Neural crest cell (in vitro differentiated cells): ENCODE data around the gene DYRK4. TPM values are rescaled to one million over a fixed set of nuclear protein-coding genes. Genes with fewer than 3 reads are reported as not detected.

Source experiments
- DNase-seq: peaks from one replicate; pipeline ENCODE4 v3.0.0; 2021; ENCODE audit warnings: low read depth, mixed read lengths, low spot score
- H3K27ac Mint-ChIP-seq: one replicate; pipeline ENCODE4 v1.8.0; 2021; ENCODE audit warnings: mild to moderate bottlenecking, mixed read lengths; ENCODE audit not compliant: unreplicated experiment
- H3K27me3 Mint-ChIP-seq: 2 replicates; pipeline ENCODE4 v1.8.0; 2021; ENCODE audit warnings: low read depth, mild to moderate bottlenecking, mixed read lengths
- H3K36me3 Mint-ChIP-seq: 2 replicates; pipeline ENCODE4 v1.8.0; 2021; ENCODE audit warnings: low read depth, mild to moderate bottlenecking, mixed read lengths
- H3K4me1 Mint-ChIP-seq: 2 replicates; pipeline ENCODE4 v1.8.0; 2021; ENCODE audit warnings: mixed read lengths
- H3K4me3 Mint-ChIP-seq: one replicate; pipeline ENCODE4 v1.8.0; 2021; ENCODE audit warnings: mild to moderate bottlenecking, mixed read lengths
- H3K9me3 Mint-ChIP-seq: 2 replicates; pipeline ENCODE4 v1.8.0; 2021; ENCODE audit warnings: mixed read lengths
- CTCF ChIP-seq: fragments of 200-600 bp; sonication (generic); conservative IDR thresholded peaks from 2 replicates; pipeline ENCODE4 v1.5.0; 2021; ENCODE audit warnings: antibody characterized with exemption, mild to moderate bottlenecking
- total RNA-seq: library from RNA; stranded (reverse); gene quantifications from 2 replicates; pipeline ENCODE4 v1.2.1, GENCODE V29; 2021

The DYRK4 gene
- total RNA-seq, 1 donor from 2014 or later: 44.9 TPM

- no peaks in the 10 kb centered on the region for H3K4me1 Mint-ChIP-seq
- H3K27ac Mint-ChIP-seq: no peak overlapping the region
- TF ChIP-seq CTCF: no peak
- DNase-seq: no peak
- peaks cover 2% of the 10 kb centered on the region for H3K9me3 Mint-ChIP-seq
- no peaks in the 10 kb centered on the region for H3K36me3 Mint-ChIP-seq
- no peak overlapping the region for H3K4me3 Mint-ChIP-seq
- H3K27me3 Mint-ChIP-seq: peaks cover 42% of the 10 kb centered on the region
Observed at GRCh38 chr12:4621511-4621910, 59.5 kb downstream of the DYRK4 start.

- no peak for TF ChIP-seq CTCF
- DNase-seq: no peak
- H3K4me1 Mint-ChIP-seq: no peaks in the 10 kb centered on the region
- peaks cover 83% of the 10 kb centered on the region for H3K27me3 Mint-ChIP-seq
- H3K4me3 Mint-ChIP-seq: no peak overlapping the region
- H3K9me3 Mint-ChIP-seq: peaks cover 2% of the 10 kb centered on the region
- H3K27ac Mint-ChIP-seq: no peak overlapping the region
- no peaks in the 10 kb centered on the region for H3K36me3 Mint-ChIP-seq
Observed at GRCh38 chr12:4626543-4626942, 64.5 kb downstream of the DYRK4 start.

DNA sequence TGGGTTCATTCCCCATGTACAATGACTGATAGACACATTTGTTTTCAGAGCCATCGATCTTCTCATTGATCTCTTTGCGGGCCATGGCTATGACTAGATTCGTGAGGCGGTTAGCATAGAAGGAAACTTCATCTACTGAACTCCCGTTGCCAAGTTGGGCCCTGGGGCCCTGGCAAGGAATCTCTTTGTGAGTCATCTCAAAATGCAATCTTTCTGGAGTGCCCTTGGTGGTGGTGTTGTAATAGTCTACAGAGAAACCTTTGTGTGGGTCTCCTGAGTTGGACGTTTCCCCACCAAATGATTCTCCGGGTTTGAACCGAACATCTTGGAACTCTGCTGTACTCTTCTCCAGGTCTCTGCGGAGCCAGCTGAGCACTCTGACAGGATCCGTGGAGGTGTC, 66.4 kb downstream of the DYRK4 start:
- Mint-ChIP-seq H3K36me3 (peaks cover 1% of the 10 kb centered on the region), H3K4me1 (no peaks in the 10 kb centered on the region), H3K9me3 (peaks cover 1% of the 10 kb centered on the region), H3K4me3 (no peak overlapping the region), H3K27me3 (peaks cover 72% of the 10 kb centered on the region), H3K27ac (no peak overlapping the region)
- no peak for TF ChIP-seq CTCF
- DNase-seq: no peak

- Mint-ChIP-seq H3K4me1 (no peaks in the 10 kb centered on the region), H3K9me3 (peaks cover 5% of the 10 kb centered on the region), H3K27me3 (peaks cover 60% of the 10 kb centered on the region), H3K27ac (no peak overlapping the region), H3K4me3 (no peak overlapping the region), H3K36me3 (peaks cover 5% of the 10 kb centered on the region)
- DNase-seq: no peak
- no peak for TF ChIP-seq CTCF
Observed at GRCh38 chr12:4630262-4630661, 68.3 kb downstream of the DYRK4 start.

DNA sequence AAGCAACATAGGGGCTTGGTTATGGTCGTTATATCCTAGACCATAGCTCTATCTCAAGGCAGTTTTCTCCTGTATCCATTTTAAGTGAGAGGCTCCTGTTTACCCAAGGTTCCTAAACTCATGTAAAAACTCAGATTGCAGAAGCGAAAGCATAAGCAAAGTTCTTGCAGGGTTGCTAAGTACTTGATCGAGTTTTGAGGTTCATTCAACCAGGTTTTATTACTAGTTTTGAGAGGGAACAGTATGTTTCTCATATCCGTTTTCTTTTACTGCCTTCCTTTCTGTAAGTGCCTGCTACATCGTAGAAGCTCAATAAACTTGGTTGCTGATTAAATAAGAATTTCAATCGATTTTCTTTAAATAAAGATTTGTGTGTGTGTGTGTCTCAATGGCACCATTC, 81.7 kb downstream of the DYRK4 start:
- DNase-seq: no peak
- TF ChIP-seq CTCF: no peak
- peaks cover 11% of the 10 kb centered on the region for H3K4me1 Mint-ChIP-seq
- H3K27ac Mint-ChIP-seq: no peak overlapping the region
- H3K4me3 Mint-ChIP-seq: no peak overlapping the region
- peaks cover 2% of the 10 kb centered on the region for H3K9me3 Mint-ChIP-seq
- no peaks in the 10 kb centered on the region for H3K36me3 Mint-ChIP-seq
- H3K27me3 Mint-ChIP-seq: peaks cover 37% of the 10 kb centered on the region

DNA sequence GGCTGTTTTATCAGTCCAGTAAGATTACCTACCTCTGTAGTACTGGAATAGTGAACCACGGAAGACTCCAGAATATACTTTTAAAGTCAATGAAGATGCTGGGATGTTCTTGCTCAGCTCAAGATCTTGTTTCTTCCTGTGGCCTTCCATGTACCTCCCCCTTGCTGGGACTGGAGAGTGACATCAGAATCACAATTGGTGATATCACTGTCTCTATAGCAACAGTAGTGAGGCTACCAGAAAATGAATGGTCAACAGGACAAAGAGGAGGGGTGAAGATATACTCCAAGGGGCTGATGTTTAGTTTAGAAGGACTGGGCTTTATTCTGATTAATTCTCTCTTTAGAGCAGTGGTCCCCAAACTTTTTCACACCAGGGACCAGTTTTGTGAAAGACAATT, 83.0 kb downstream of the DYRK4 start:
- no peaks in the 10 kb centered on the region for H3K36me3 Mint-ChIP-seq
- H3K9me3 Mint-ChIP-seq: peaks cover 2% of the 10 kb centered on the region
- peak overlapping the region; percentile 66 for H3K4me3 Mint-ChIP-seq
- H3K27ac Mint-ChIP-seq: no peak overlapping the region
- TF ChIP-seq CTCF: no peak
- no peak for DNase-seq
- H3K27me3 Mint-ChIP-seq: peaks cover 34% of the 10 kb centered on the region
- peaks cover 24% of the 10 kb centered on the region for H3K4me1 Mint-ChIP-seq
